ENCODE results near the gene ARHGAP24. TPM values are rescaled to one million over a fixed set of nuclear protein-coding genes. Genes with fewer than 3 reads are reported as not detected.

ARHGAP24 gene
- total RNA-seq, 2 experiments from 2014 or later = not detected

GRCh38 chr4:85527815-85528214, 52.9 kb downstream of the ARHGAP24 start:
- no peak for DNase-seq
- Mint-ChIP-seq H3K4me3 (no peak overlapping the region), H3K4me1 (no peaks in the 10 kb centered on the region), H3K27me3 (no peaks in the 10 kb centered on the region), H3K36me3 (ENCODE audit: low read depth) (no peaks in the 10 kb centered on the region), H3K27ac (no peak overlapping the region), H3K9me3 (ENCODE audit: low read depth) (no peaks in the 10 kb centered on the region)
- ChIA-PET POLR2A (no interaction called here), CTCF (no interaction called here)
- intact Hi-C loops (cut with DNase I, micrococcal nuclease) = no loop called here
- no peak for ATAC-seq

GRCh38 chr4:85531560-85532341, 56.8 kb downstream of the ARHGAP24 start:
- ATAC-seq = no peak
- intact Hi-C loops (cut with DNase I, micrococcal nuclease) = no loop called here

DNA sequence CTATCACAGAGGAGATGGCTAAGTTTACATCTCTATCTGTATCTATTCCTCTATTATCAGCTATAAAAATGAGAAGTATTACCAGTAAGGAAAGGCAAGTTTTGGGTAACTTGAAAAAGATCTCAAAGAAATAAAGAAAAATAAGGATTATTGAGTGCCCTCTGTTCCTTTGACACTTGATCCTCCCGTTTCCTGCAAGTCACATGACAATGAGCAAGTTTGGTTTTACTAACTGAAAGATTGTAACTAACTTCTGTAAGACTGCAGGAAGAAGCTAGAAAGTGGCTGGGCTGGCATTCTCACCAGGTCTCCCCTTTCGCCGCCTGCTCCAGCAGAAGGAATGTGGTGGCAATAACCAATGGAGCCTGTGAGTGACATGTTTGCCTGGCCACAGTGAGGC, 59.2 kb downstream of the ARHGAP24 start:
- H3K9me3 Mint-ChIP-seq (ENCODE audit: low read depth) = no peaks in the 10 kb centered on the region
- H3K4me1 Mint-ChIP-seq = no peaks in the 10 kb centered on the region
- CTCF ChIA-PET = no interaction called here
- no peak for ATAC-seq
- H3K4me3 Mint-ChIP-seq = no peak overlapping the region
- no peak overlapping the region for H3K27ac Mint-ChIP-seq
- H3K36me3 Mint-ChIP-seq (ENCODE audit: low read depth) = no peaks in the 10 kb centered on the region
- intact Hi-C loops (cut with DNase I, micrococcal nuclease) = no loop called here
- H3K27me3 Mint-ChIP-seq = no peaks in the 10 kb centered on the region
- no peak for DNase-seq
- POLR2A ChIA-PET = no interaction called here

More at GRCh38 chr4:85531560-85532341, 56.8 kb downstream of the ARHGAP24 start:
- ChIA-PET CTCF (no interaction called here), POLR2A (no interaction called here)
- Mint-ChIP-seq H3K4me3 (no peak overlapping the region), H3K36me3 (ENCODE audit: low read depth) (no peaks in the 10 kb centered on the region), H3K27ac (no peak overlapping the region), H3K9me3 (ENCODE audit: low read depth) (no peaks in the 10 kb centered on the region), H3K4me1 (no peaks in the 10 kb centered on the region), H3K27me3 (no peaks in the 10 kb centered on the region)
- no peak for DNase-seq

GRCh38 chr4:85543832-85544231, 68.9 kb downstream of the ARHGAP24 start:
- ChIA-PET CTCF (no interaction called here), POLR2A (no interaction called here)
- Mint-ChIP-seq H3K9me3 (ENCODE audit: low read depth) (no peaks in the 10 kb centered on the region), H3K36me3 (ENCODE audit: low read depth) (no peaks in the 10 kb centered on the region), H3K4me1 (no peaks in the 10 kb centered on the region), H3K27ac (no peak overlapping the region), H3K27me3 (no peaks in the 10 kb centered on the region), H3K4me3 (no peak overlapping the region)
- no peak for DNase-seq
- no peak for ATAC-seq
- intact Hi-C loops (cut with DNase I, micrococcal nuclease) = no loop called here

GRCh38 chr4:85544751-85545150, 69.8 kb downstream of the ARHGAP24 start:
- DNase-seq = no peak
- POLR2A ChIA-PET = no interaction called here

DNA sequence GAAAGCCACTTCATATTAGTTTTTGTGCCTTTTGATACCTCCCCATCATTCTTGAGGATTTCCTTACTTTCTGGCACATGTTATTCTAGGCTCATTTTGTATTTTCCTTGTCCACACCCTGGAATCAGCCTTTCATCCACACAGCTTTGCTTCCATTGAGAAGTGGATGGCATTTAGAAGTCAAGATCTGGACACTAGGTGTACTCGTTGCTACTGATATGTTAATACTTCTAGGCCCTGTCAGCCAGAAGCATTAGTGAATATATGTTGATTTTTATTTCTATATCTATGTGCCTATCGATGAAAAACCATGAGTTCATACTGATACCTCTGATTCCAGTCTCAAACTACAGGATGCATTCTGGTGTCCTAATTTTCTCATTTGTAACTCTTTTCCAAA, 73.2 kb downstream of the ARHGAP24 start:
- H3K9me3 Mint-ChIP-seq (ENCODE audit: low read depth) = no peaks in the 10 kb centered on the region
- no peak overlapping the region for H3K4me3 Mint-ChIP-seq
- H3K4me1 Mint-ChIP-seq = no peaks in the 10 kb centered on the region
- H3K27me3 Mint-ChIP-seq = no peaks in the 10 kb centered on the region
- intact Hi-C loops (cut with DNase I, micrococcal nuclease) = no loop called here
- no peak for DNase-seq
- no peaks in the 10 kb centered on the region for H3K36me3 Mint-ChIP-seq (ENCODE audit: low read depth)
- ATAC-seq = no peak
- CTCF ChIA-PET = no interaction called here
- POLR2A ChIA-PET = no interaction called here
- no peak overlapping the region for H3K27ac Mint-ChIP-seq

More at GRCh38 chr4:85544751-85545150, 69.8 kb downstream of the ARHGAP24 start:
- H3K4me1 Mint-ChIP-seq = no peaks in the 10 kb centered on the region
- no peak for ATAC-seq
- no peaks in the 10 kb centered on the region for H3K36me3 Mint-ChIP-seq (ENCODE audit: low read depth)
- intact Hi-C loops (cut with DNase I, micrococcal nuclease) = no loop called here
- no peaks in the 10 kb centered on the region for H3K9me3 Mint-ChIP-seq (ENCODE audit: low read depth)
- no peaks in the 10 kb centered on the region for H3K27me3 Mint-ChIP-seq
- H3K4me3 Mint-ChIP-seq = no peak overlapping the region
- H3K27ac Mint-ChIP-seq = no peak overlapping the region
- CTCF ChIA-PET = no interaction called here

DNA sequence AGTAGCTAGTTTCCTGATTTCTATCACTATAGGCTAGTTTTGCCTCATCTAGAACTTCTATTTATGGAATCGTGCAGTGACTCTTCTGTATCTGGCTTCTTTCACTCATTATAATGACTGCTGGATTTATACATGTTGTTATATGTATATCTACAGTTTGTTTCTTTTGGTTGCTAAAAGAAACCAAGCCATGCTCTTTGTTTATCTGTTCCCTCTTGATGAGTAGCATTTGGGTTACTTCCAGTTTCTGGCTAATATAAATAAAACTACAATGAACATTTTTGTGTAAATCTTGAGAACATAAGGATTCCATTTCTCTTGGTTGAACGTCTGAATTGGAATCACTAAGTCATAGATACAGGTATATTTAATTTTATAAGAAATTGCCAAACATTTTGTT, 73.9 kb downstream of the ARHGAP24 start:
- POLR2A ChIA-PET = no interaction called here
- Mint-ChIP-seq H3K9me3 (ENCODE audit: low read depth) (peaks cover 2% of the 10 kb centered on the region), H3K27me3 (no peaks in the 10 kb centered on the region), H3K4me1 (no peaks in the 10 kb centered on the region), H3K4me3 (no peak overlapping the region), H3K36me3 (ENCODE audit: low read depth) (no peaks in the 10 kb centered on the region), H3K27ac (no peak overlapping the region)
- intact Hi-C loops (cut with DNase I, micrococcal nuclease) = no loop called here
- CTCF ChIA-PET = no interaction called here
- DNase-seq (no peak), ATAC-seq (no peak)

DNA sequence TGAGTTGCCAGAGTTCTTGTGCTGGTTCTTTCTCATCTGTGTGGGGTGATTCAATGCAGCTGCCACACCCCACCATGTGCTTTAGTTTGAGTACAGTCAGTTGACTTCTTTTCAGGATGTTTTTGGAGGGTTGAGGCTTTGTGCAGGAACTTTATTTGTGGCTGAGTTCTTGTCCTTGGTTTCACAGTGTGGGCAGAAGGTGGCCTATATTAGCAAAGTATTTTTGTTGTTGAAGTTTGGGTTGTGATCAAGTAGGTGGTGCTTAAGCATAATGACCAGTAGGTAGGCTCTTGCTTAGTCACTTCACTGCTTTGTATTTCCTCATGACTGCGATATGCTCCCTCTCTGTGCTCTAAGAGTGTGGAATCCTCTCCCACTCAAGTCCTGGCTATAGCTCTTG, 80.3 kb downstream of the ARHGAP24 start:
- CTCF ChIA-PET = no interaction called here
- POLR2A ChIA-PET = no interaction called here
- no peak overlapping the region for H3K27ac Mint-ChIP-seq

DNA sequence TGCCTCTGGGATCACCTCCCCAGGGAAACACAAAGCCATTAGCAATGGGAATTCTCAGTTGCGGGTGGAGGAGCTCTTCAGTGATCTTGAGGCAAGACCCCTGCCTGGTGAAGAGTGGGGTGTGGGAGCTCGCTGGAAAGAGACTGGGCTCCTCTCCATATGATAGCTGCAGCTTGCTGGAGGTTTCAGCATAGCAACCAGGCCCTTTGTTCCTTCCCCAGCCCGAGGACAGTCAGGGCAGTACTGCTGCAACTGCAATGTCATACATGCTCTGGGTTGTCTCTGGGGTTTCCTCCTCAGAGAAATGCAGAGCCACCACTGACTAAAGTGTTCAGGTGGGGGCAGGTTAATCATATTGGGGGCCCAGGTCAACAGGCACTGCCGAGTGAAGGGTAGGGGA, 81.3 kb downstream of the ARHGAP24 start:
- DNase-seq = no peak
- Mint-ChIP-seq H3K27ac (no peak overlapping the region), H3K4me1 (no peaks in the 10 kb centered on the region), H3K9me3 (ENCODE audit: low read depth) (peaks cover 10% of the 10 kb centered on the region), H3K27me3 (no peaks in the 10 kb centered on the region), H3K36me3 (ENCODE audit: low read depth) (no peaks in the 10 kb centered on the region), H3K4me3 (no peak overlapping the region)
- CTCF ChIA-PET = no interaction called here
- ATAC-seq = no peak
- POLR2A ChIA-PET = no interaction called here
- intact Hi-C loops (cut with DNase I, micrococcal nuclease) = no loop called here

More for the DNA sequence above, 80.3 kb downstream of the ARHGAP24 start:
- ATAC-seq = no peak
- H3K4me3 Mint-ChIP-seq = no peak overlapping the region
- no peak for DNase-seq
- H3K36me3 Mint-ChIP-seq (ENCODE audit: low read depth) = no peaks in the 10 kb centered on the region
- peaks cover 10% of the 10 kb centered on the region for H3K9me3 Mint-ChIP-seq (ENCODE audit: low read depth)
- intact Hi-C loops (cut with DNase I, micrococcal nuclease) = no loop called here
- no peaks in the 10 kb centered on the region for H3K4me1 Mint-ChIP-seq
- H3K27me3 Mint-ChIP-seq = no peaks in the 10 kb centered on the region

GRCh38 chr4:85557016-85557901, 82.3 kb downstream of the ARHGAP24 start:
- DNase-seq (peak; percentile 6), ATAC-seq (no peak)
- ChIA-PET CTCF (no interaction called here), POLR2A (no interaction called here)
- Mint-ChIP-seq H3K27ac (no peak overlapping the region), H3K4me3 (no peak overlapping the region), H3K36me3 (ENCODE audit: low read depth) (no peaks in the 10 kb centered on the region), H3K4me1 (no peaks in the 10 kb centered on the region), H3K27me3 (no peaks in the 10 kb centered on the region), H3K9me3 (ENCODE audit: low read depth) (peaks cover 10% of the 10 kb centered on the region)
- intact Hi-C loops (cut with DNase I, micrococcal nuclease) = no loop called here

GRCh38 chr4:85565761-85566480, 91.0 kb downstream of the ARHGAP24 start:
- Mint-ChIP-seq H3K27ac (no peak overlapping the region), H3K27me3 (no peaks in the 10 kb centered on the region), H3K36me3 (ENCODE audit: low read depth) (no peaks in the 10 kb centered on the region), H3K4me1 (no peaks in the 10 kb centered on the region), H3K4me3 (no peak overlapping the region), H3K9me3 (ENCODE audit: low read depth) (no peaks in the 10 kb centered on the region)
- ChIA-PET POLR2A (no interaction called here), CTCF (no interaction called here)
- intact Hi-C loops (cut with DNase I, micrococcal nuclease) = no loop called here
- ATAC-seq (no peak), DNase-seq (no peak)

Data from activated CD4-positive, alpha-beta T cell treated with anti-CD3 and anti-CD28 coated beads for 36 hours (primary cell).